BLaER1 (cell line): ENCODE measurements around the gene IL10RB.
A peak's percentile ranks its signal among the peaks of the same experiment; 100 is the strongest.
"Not testable (repeated sequence)": the region's sequence is repeated elsewhere in the genome, so short reads cannot be mapped to it uniquely, and the experiment has no call there.

Experiments
- H3K27ac ChIP-seq: shearing (Covaris generic); formaldehyde crosslinking; 2 replicates; pipeline ENCODE4 v1.8.1; 2022
- H3K27me3 ChIP-seq: shearing (Covaris generic); formaldehyde crosslinking; 2 replicates; pipeline ENCODE4 v1.8.1; 2022
- H3K36me3 ChIP-seq: shearing (Covaris generic); formaldehyde crosslinking; 2 replicates; pipeline ENCODE4 v1.8.1; 2022
- H3K4me1 ChIP-seq: shearing (Covaris generic); formaldehyde crosslinking; 2 replicates; pipeline ENCODE4 v1.8.1; 2022
- H3K4me2 ChIP-seq: shearing (Covaris generic); formaldehyde crosslinking; 2 replicates; pipeline ENCODE4 v1.8.1; 2022
- H3K4me3 ChIP-seq: shearing (Covaris generic); formaldehyde crosslinking; 2 replicates; pipeline ENCODE4 v1.8.1; 2022
- H3K9ac ChIP-seq: shearing (Covaris generic); formaldehyde crosslinking; 2 replicates; pipeline ENCODE4 v1.8.1; 2022
- H3K9me3 ChIP-seq: shearing (Covaris generic); formaldehyde crosslinking; 2 replicates; pipeline ENCODE4 v1.8.1; 2022
- H4K20me1 ChIP-seq: shearing (Covaris generic); formaldehyde crosslinking; 2 replicates; pipeline ENCODE4 v1.8.1; 2022
- Cebpa-rat ChIP-seq: shearing (Covaris generic); IDR thresholded peaks from 2 replicates; pipeline ENCODE4 v1.8.1; 2022

Gene IL10RB

DNA sequence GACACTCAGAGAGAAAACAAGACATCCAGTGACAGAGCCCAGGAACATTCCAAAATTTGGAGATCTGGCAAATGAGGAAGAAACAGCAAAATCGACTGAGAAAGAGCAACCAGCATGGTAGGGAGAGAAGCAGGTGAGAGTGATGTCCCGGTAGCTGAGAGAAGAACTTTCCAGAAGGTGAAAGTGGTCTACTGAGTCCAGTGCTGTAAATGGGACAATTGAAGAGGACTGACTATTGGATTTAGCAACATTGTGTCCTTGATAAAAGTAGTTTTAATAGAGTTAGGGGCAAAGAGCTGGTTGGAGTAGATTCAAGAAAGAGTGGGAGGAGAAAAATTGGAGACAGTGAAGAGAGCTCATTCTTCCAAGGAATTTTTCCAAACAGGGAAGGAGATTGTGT is 15.0 kb upstream of the IL10RB start:
- H4K20me1 ChIP-seq, result no peaks in the 10 kb centered on the region
- no peak overlapping the region for H3K9ac ChIP-seq
- no peak for TF ChIP-seq Cebpa-rat
- H3K4me3 ChIP-seq, result no peak overlapping the region
- no peak overlapping the region for H3K27ac ChIP-seq
- H3K27me3 ChIP-seq, result no peaks in the 10 kb centered on the region
- H3K4me2 ChIP-seq, result no peak overlapping the region
- H3K9me3 ChIP-seq, result 0 out of 2 replicates have a peak, but pooled peaks cover under 1% of the 10 kb centered on the region
- H3K4me1 ChIP-seq, result peaks cover 20% of the 10 kb centered on the region
- peaks cover 97% of the 10 kb centered on the region for H3K36me3 ChIP-seq

DNA sequence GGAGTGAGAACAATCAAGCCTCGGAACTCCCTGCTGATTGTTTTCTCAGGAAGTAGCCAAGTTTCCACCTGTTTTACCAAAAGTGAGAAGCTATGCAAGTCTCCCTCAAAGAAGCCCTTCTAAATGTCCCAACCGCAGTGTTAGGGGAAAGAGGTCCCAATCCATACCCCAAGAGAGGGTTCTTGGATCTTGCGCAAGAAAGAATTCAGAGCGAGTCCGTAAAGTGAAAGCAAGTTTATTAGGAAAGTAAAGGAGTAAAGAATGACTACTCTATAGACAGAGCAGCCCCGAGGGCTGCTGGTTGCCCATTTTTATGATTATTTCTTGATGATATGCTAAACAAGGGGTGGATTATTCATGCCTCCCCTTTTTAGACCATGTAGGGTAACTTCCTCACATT is 12.8 kb upstream of the IL10RB start:
- not testable (repeated sequence) for H3K27ac ChIP-seq, H3K4me1 ChIP-seq, H3K9ac ChIP-seq, H3K27me3 ChIP-seq, H3K4me2 ChIP-seq, H3K4me3 ChIP-seq, H4K20me1 ChIP-seq
- Histone ChIP-seq H3K36me3 (peaks cover 100% of the 10 kb centered on the region), H3K9me3 (peaks cover 20% of the 10 kb centered on the region)

DNA sequence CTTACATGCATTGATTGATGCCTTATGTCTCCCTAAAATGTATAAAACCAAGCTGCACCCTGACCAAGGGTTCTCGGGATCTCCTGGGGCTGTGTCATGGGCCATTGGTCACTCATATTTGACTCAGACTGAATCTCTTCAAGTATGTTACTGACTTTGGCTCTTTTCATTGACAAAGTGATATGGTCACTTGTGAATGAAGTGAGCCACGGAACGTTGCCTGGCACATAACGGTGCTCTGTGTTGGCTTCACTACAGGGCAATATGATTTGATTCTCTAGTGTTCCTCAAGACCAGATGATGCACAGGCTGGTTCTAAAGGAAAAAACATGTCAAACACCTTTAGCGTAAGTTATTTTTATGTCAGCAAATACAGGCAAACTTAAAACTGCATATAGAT is 11.4 kb upstream of the IL10RB start:
- Histone ChIP-seq H3K4me2 (no peak overlapping the region), H3K4me3 (no peak overlapping the region), H4K20me1 (peaks cover 4% of the 10 kb centered on the region; the same call in 1 of the 2 replicates), H3K9ac (no peak overlapping the region), H3K36me3 (peaks cover 94% of the 10 kb centered on the region), H3K4me1 (peaks cover 3% of the 10 kb centered on the region; the same call in 1 of the 2 replicates), H3K27me3 (no peaks in the 10 kb centered on the region), H3K27ac (no peak overlapping the region), H3K9me3 (peaks cover 20% of the 10 kb centered on the region)
- no peak for TF ChIP-seq Cebpa-rat

DNA sequence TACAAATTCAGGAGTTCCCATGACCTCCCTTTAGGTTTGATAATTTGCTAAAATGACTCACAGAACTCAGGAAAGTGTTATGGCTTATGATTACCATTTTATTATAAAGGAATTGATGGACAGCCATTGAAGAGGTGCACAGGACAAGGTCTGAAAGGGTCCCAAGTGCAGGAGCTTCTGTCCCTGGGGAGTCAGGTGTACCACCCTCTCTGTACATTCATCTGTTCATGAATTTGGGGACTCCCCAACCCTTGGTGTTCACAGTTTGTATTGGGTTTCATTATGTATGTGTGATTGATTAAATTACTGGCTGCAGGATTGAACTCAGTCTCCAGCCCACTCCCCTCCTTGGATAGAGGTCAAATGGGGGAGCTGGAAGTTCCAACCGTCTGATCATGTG is 10.8 kb upstream of the IL10RB start:
- no peak for TF ChIP-seq Cebpa-rat
- peaks cover 6% of the 10 kb centered on the region; the same call in 1 of the 2 replicates for H4K20me1 ChIP-seq
- H3K9ac ChIP-seq, result no peak overlapping the region
- H3K27ac ChIP-seq, result no peak overlapping the region
- H3K36me3 ChIP-seq, result peaks cover 88% of the 10 kb centered on the region
- H3K4me2 ChIP-seq, result no peak overlapping the region
- no peak overlapping the region for H3K4me3 ChIP-seq
- peaks cover 20% of the 10 kb centered on the region for H3K9me3 ChIP-seq
- peaks cover 7% of the 10 kb centered on the region; the same call in 1 of the 2 replicates for H3K4me1 ChIP-seq
- no peaks in the 10 kb centered on the region for H3K27me3 ChIP-seq

DNA sequence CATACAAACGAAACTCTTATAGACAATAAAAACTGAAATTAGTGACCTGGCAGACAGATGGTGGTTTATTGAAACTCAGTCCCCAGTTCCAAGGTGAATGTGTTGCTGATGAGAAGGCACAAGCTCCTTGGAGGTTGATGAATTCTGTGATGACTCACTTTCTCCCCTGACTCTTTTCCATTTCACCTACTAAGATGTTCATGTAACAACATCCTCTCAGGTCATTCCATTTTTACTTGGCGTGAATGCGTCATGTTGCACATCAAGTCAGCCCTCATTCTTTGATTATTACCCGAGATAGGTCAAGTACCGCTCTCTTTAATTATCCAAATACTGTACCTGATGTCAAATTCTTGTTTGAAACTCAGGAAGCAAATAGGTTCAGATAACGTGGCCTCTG is 10.1 kb upstream of the IL10RB start:
- peaks cover 6% of the 10 kb centered on the region; the same call in 1 of the 2 replicates for H4K20me1 ChIP-seq
- peaks cover 20% of the 10 kb centered on the region for H3K9me3 ChIP-seq
- H3K27me3 ChIP-seq, result no peaks in the 10 kb centered on the region
- H3K4me1 ChIP-seq, result peaks cover 9% of the 10 kb centered on the region
- peaks cover 82% of the 10 kb centered on the region for H3K36me3 ChIP-seq
- no peak overlapping the region for H3K4me3 ChIP-seq
- no peak overlapping the region for H3K27ac ChIP-seq
- H3K9ac ChIP-seq, result no peak overlapping the region
- no peak overlapping the region for H3K4me2 ChIP-seq
- no peak for TF ChIP-seq Cebpa-rat

DNA sequence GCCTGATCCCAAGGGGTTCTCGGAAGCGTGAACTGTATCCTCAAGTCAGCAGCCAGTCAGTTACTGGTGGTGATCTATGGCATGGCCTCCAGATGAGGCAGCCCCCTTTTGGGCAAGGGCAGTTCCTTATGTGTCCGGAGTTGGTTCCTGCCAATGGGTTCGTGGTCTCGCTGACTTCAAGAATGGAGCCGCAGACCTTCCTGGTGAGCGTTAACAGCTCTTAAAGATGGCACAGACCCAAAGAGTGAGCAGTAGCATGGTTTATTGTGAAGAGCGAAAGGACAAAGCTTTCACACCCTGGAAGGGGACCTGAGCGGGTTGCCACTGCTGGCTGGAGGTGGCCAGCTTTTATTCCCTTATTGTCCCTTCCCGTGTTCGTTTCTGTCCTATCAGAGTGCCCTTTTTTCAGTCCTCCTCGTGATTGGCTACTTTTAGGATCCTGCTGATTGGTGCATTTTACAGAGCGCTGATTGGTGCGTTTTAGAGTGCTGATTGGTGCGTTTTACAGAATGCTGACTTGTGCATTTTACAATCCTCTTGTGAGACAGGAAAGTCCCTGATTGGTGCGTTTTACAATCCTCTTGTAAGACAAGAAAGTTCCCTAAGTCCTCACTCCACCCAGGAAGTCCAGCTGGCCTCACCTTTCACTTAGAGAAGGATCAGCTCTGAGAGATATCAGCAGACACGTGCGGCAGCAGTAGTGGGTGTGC is 8.9 kb upstream of the IL10RB start:
- no peak for TF ChIP-seq Cebpa-rat
- H3K27me3 ChIP-seq, result no peaks in the 10 kb centered on the region
- no peak overlapping the region for H3K4me2 ChIP-seq
- peaks cover 20% of the 10 kb centered on the region for H3K9me3 ChIP-seq
- H3K27ac ChIP-seq, result no peak overlapping the region
- H3K9ac ChIP-seq, result no peak overlapping the region
- H3K4me1 ChIP-seq, result peaks cover 21% of the 10 kb centered on the region
- peaks cover 70% of the 10 kb centered on the region for H3K36me3 ChIP-seq
- no peak overlapping the region for H3K4me3 ChIP-seq
- peaks cover 6% of the 10 kb centered on the region; the same call in 1 of the 2 replicates for H4K20me1 ChIP-seq

DNA sequence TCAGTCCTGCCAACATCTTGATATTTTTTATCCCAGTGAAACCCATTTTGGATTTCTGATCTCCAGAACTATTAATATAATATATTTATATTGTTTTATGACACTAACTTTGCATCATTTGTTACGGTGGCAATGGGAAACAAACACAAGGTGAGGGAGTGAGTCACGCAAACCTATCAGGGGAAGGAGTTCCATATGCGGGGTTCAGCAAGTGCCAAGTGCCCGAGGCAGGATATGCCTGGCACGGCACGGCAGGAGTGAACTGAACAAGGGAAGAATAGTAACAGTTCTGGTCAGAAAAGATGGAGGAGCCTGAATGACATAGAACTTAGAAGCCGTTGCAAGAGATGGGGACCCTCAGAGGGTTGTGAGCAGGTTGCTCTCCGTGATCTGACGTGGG is 7.7 kb upstream of the IL10RB start:
- Histone ChIP-seq H3K4me3 (no peak overlapping the region), H3K4me2 (no peak overlapping the region), H3K27ac (no peak overlapping the region), H3K4me1 (peaks cover 24% of the 10 kb centered on the region), H3K9me3 (peaks cover 20% of the 10 kb centered on the region), H3K36me3 (peaks cover 70% of the 10 kb centered on the region), H3K27me3 (no peaks in the 10 kb centered on the region), H3K9ac (no peak overlapping the region), H4K20me1 (peaks cover 6% of the 10 kb centered on the region; the same call in 1 of the 2 replicates)
- TF ChIP-seq Cebpa-rat, result no peak

DNA sequence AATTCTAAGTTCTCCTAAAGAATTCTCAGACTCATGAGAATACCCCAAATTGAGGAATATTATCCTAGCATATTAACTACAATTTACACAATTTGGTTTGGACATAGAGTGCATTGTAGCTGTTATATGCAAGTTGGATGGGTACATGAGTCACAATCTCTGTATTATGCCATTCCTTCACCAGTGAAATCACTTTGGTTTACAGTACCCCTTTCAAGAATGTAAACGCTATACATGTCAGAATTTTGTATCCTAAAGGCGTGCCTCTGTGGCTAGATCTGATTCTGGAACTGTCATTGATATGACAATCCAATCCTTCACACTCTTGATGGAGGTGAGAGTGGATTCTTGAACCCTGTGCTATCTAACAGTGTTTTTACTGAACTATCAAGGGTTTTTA is 6.7 kb upstream of the IL10RB start:
- Histone ChIP-seq H3K9ac (no peak overlapping the region), H3K4me2 (no peak overlapping the region), H3K27ac (no peak overlapping the region), H3K4me1 (peaks cover 24% of the 10 kb centered on the region), H3K27me3 (no peaks in the 10 kb centered on the region), H3K4me3 (no peak overlapping the region), H4K20me1 (peaks cover 6% of the 10 kb centered on the region; the same call in 1 of the 2 replicates), H3K36me3 (peaks cover 69% of the 10 kb centered on the region), H3K9me3 (peaks cover 20% of the 10 kb centered on the region)
- TF ChIP-seq Cebpa-rat, result no peak

DNA sequence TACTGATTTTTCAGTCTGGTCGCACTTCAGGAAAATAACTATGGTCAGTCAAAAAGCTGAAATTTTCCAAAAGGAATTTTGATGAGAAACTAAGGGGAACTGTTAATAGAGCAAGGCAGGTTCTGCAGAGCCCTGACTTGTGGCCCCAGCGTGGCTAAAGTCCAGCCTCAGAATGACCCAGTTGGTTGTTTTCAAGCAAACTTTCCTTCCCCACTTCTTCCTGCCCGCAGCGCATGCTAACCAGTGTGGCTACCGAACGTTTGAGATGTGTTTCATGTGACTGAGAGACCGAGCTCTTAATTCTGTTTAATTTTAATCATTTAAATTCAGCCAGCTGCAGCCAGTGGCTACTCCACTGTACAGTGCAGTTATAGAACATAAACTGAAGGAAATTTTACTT is 6.2 kb upstream of the IL10RB start:
- Histone ChIP-seq H4K20me1 (peaks cover 6% of the 10 kb centered on the region; the same call in 1 of the 2 replicates), H3K9me3 (peaks cover 20% of the 10 kb centered on the region), H3K27ac (peak overlapping the region; percentile 44; the same call in 1 of the 2 replicates), H3K4me3 (no peak overlapping the region), H3K9ac (no peak overlapping the region), H3K4me2 (no peak overlapping the region), H3K27me3 (no peaks in the 10 kb centered on the region), H3K36me3 (peaks cover 64% of the 10 kb centered on the region), H3K4me1 (peaks cover 25% of the 10 kb centered on the region)
- no peak for TF ChIP-seq Cebpa-rat

DNA sequence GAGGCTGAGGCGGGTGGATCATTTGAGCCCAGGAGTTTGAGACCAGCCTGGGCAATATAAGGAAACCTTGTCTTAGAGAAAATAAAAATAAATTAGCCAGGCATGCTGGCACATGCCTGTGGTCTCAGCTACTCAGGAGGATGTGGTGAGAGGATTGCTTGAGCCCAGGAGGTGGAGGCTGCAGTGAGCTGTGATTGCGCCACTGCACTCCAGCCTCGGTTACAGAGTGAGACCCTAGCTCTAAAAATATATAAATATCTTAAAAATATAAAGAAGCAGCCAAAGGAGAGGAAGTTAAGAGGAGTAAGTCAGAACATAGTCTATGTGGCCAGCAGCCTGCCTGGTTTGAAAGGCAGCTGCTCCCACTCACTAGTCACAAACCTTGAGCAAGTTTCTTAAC is 4.5 kb upstream of the IL10RB start:
- no peaks in the 10 kb centered on the region for H3K27me3 ChIP-seq
- H3K36me3 ChIP-seq, result peaks cover 47% of the 10 kb centered on the region
- H3K4me3 ChIP-seq, result no peak overlapping the region
- TF ChIP-seq Cebpa-rat, result peak; percentile 93
- peaks cover 15% of the 10 kb centered on the region for H3K9me3 ChIP-seq
- peaks cover 36% of the 10 kb centered on the region for H3K4me1 ChIP-seq
- H3K27ac ChIP-seq, result peak overlapping the region; percentile 44
- peaks cover 6% of the 10 kb centered on the region; the same call in 1 of the 2 replicates for H4K20me1 ChIP-seq
- H3K4me2 ChIP-seq, result peak overlapping the region; percentile 68
- H3K9ac ChIP-seq, result peak overlapping the region; percentile 21; the same call in 1 of the 2 replicates
